ENCODE measurements around the gene ABCA3. TPM values are rescaled to one million over a fixed set of nuclear protein-coding genes. Genes with fewer than 3 reads are reported as not detected.

ABCA3 gene
- total and polyA plus RNA-seq, 2 of the 8 experiments (the other 6 are each of a cell fraction or from before 2014, with no cell fraction given) = 5.7 to 7.9 TPM

DNA sequence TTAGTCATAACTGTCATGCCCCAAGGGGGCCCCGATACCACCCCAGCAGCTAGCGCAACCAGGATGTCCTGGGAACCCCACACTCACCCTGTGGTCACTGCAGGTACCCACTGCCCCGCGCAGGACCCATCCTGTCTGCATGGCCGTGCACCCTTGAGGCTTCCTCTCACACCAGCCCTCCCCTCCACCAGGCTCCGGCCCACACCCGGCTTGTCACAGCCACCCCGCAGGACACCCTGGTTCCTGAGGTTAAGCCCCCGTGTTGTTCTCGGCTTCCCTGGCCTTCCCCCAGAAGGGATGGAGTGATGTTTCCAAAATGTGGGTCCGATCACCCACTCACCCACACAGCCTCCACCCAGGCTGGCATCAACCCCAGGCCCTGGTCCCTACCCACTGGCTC, 96.7 kb downstream of the ABCA3 start:
- Histone ChIP-seq H3K14ac (ENCODE audit: insufficient read length) (no peak overlapping the region), H3K9ac (replicated peaks in 1 of 4; ENCODE audit: extremely low read depth in 1 of 4, low read depth in 3 of 4, low read length in 3 of 4) (no peak overlapping the region), H3K18ac (ENCODE audit: extremely low read depth, low read length) (no peak overlapping the region), H2AFZ (ENCODE audit: low read length) (no peak overlapping the region), H3K79me2 (ENCODE audit: control insufficient read depth in 1 of 2, insufficient read depth in 2 of 2, low read length in 2 of 2) (peaks cover 0 to 5% of the 10 kb centered on the region in 2 experiments; a peak in 2 of 4 replicates), H2BK12ac (ENCODE audit: low read depth, low read length) (no peak overlapping the region), H3K4me3 (ENCODE audit: extremely low read depth in 1 of 4, insufficient read depth in 2 of 4, low read depth in 3 of 4, low read length in 4 of 4) (no peak overlapping the region), H4K91ac (replicated peaks; ENCODE audit: insufficient read length, low read length) (no peak overlapping the region), H2BK5ac (ENCODE audit: low read depth, low read length) (no peak overlapping the region), H2AK5ac (ENCODE audit: low read depth, low read length) (no peak overlapping the region), H3K4ac (replicated peaks; ENCODE audit: insufficient read length, low read depth, low read length) (no peak overlapping the region), H4K8ac (ENCODE audit: extremely low read depth, insufficient read depth, low read length) (0 out of 2 replicates have a peak overlapping the region, but pooled peaks have one; percentile 77), H2BK20ac (ENCODE audit: low read length) (no peak overlapping the region), H3K27me3 (replicated peaks in 1 of 4; ENCODE audit: control insufficient read depth in 3 of 4, extremely low read depth in 1 of 4, insufficient read depth in 3 of 4, low read length in 3 of 4) (no peaks in the 10 kb centered on the region), H3K9me3 (ENCODE audit: insufficient read depth in 2 of 2, low read depth in 1 of 2, low read length in 1 of 2) (no peaks in the 10 kb centered on the region), H3K27ac (ENCODE audit: low read depth, low read length) (no peak overlapping the region), H2BK15ac (ENCODE audit: low read length) (no peak overlapping the region), H3K4me2 (ENCODE audit: insufficient read depth in 1 of 2, low read depth in 2 of 2, low read length in 2 of 2) (no peak overlapping the region), H3K23me2 (ENCODE audit: low read depth, low read length) (no peaks in the 10 kb centered on the region), H3K36me3 (ENCODE audit: control insufficient read depth in 2 of 4, insufficient read depth in 4 of 4, low read length in 3 of 4) (peaks cover 18 to 41% (median 32%) of the 10 kb centered on the region in 4 experiments), H3K56ac (replicated peaks; ENCODE audit: insufficient read length, low read depth, low read length) (no peak overlapping the region), H3K4me1 (replicated peaks in 1 of 4; ENCODE audit: control insufficient read depth in 3 of 4, insufficient read depth in 4 of 4, low read length in 3 of 4) (no peaks in the 10 kb centered on the region; a peak in 1 of 7 replicates), H4K20me1 (replicated peaks in 1 of 2; ENCODE audit: control insufficient read depth in 1 of 2, insufficient read depth in 2 of 2, low read length in 2 of 2) (peaks cover 4 to 19% of the 10 kb centered on the region in 2 experiments), H4K5ac (ENCODE audit: insufficient read length, low read depth, low read length) (no peak overlapping the region), H2BK120ac (replicated peaks; ENCODE audit: low read depth, low read length) (no peak overlapping the region), H3K79me1 (ENCODE audit: low read depth, low read length) (no peaks in the 10 kb centered on the region; the same call in 1 of the 2 replicates), H3K23ac (ENCODE audit: insufficient read length) (no peak overlapping the region)
- ChIA-PET CTCF (ENCODE audit: partially characterized antibody) (interaction anchor here (1.1 to 2.1 kb wide), 3 partner anchors 8 to 257 kb away, joined by 4 to 10 read pairs (median 9); partner anchors contain the start of gene DNASE1L2), POLR2A (ENCODE audit: partially characterized antibody) (interaction anchor here (1.9 to 8.6 kb wide), 2 partner anchors 10 to 12 kb away, joined by 5 to 181 read pairs; partner anchors contain the start of gene ECI1)
- TF ChIP-seq CREB1 (IDR thresholded peaks at IDR 0.05) (no peak), POLR2AphosphoS5 (IDR thresholded peaks at IDR 0.05; ENCODE audit: low read depth, low read length) (no peak), KDM4A (IDR thresholded peaks at IDR 0.05; ENCODE audit: low read depth, low read length, severe bottlenecking) (no peak), NRF1 (IDR thresholded peaks at IDR 0.05; ENCODE audit: low read depth, low read length) (no peak), MAFK (IDR thresholded peaks at IDR 0.05; ENCODE audit: low read depth, low read length) (no peak), SRF (IDR thresholded peaks at IDR 0.05; ENCODE audit: low read depth, low read length) (no peak)
- WGBS, 2 experiments (ENCODE audit: extremely low coverage in 1 of 2, insufficient coverage in 1 of 2, insufficient read length in 1 of 2, insufficient replicate concordance in 2 of 2, low coverage in 1 of 2, low lambda C conversion rate in 2 of 2, missing lambda C conversion rate in 1 of 2) = 90% methylated on average over 11 of the region's 11 CpGs; no CpG with 5 or more reads in 1 of the 2 experiments
- no peak for FAIRE-seq
- no peak for DNase-seq (ENCODE audit: low read depth in 1 of 2, low spot score in 2 of 2)

Measured in H1 (cell line).